HG02642 (cell line): Measurements from ENCODE around the gene AVPR1B.

Source experiments
- ATAC-seq: cut with Tn5 transposase; IDR thresholded peaks from one replicate; pipeline ENCODE4 v1.9.1; 2021; ENCODE audit warnings: mild to moderate bottlenecking; ENCODE audit not compliant: unreplicated experiment, poor library complexity

Gene AVPR1B

DNA sequence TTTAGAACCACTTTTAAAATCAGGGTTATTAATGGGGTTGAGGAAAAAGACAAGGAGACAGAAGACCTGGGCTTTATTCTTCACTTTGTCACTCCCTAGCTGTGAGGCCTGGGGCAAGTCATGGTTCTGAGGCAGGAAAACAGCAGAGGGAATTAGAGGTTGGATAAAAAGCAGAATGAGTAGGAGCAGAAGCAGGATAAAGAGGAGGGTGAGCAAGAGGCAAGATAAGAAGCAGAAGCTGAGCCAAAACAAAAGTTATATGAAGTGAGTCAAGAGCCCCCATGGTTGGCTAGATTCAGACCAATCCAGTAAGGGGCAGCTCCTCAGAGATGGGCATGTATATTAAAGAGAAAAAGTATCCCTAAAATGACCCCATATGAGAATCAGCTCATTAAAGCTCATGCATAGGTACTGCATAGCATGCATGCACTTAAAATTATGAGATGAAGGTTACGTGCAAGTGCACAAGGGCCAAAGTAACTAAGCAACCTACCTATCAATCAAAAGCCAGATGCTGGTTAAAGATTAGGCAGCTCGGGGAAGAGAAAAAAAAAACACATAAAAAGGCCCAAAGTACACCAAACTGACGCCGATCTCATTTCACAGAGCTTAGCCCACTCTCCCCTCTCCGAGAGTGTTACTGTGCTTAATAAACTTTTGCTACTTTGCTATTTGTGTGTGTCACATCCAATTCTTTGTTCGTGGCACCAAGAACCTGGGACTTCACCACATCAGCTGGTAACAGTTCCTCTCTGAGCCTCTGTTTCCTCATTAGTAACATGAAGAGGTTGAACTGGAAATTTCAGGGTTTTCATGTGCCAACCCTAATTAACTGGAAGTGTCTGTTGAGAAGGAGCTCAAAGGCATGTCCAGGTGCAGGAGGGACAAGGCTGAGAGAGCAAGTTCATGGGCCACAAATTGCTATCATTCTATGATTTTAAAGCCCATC is 2.2 kb downstream of the AVPR1B start:
- ATAC-seq: no peak

DNA sequence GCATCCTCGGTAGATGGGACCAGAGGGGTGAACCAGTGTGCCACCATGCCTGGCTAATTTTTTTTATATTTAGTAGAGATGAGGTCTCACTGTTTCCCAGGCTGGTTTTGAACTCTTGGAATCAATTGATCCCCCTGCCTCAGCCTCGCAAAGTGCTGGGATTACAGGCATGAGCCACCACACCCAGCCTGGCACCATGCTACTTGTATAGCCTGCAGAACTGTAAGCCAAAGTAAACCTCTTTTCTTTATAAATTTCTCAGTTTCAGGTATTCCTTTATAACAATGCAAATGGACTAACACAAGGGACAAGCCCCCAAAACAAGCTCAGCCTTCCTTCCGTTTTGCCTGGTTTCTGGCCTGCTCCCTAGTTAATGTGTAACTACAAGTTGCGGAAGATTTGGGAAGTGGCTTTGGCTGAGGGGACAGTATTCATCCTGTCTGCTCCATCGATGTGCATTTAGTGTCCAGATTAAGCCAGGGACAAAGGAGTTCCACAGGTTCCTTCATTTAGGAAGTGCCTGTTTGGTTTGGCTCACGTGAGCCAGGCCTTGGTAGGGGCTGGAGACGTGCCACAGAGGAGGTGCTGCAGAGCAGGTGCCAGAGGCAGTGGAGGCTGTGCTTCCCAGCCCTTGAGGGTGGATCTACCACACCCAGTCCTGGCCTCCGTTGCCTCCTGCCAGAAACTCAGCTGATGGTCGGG is 4.4 kb downstream of the AVPR1B start:
- no peak for ATAC-seq

DNA sequence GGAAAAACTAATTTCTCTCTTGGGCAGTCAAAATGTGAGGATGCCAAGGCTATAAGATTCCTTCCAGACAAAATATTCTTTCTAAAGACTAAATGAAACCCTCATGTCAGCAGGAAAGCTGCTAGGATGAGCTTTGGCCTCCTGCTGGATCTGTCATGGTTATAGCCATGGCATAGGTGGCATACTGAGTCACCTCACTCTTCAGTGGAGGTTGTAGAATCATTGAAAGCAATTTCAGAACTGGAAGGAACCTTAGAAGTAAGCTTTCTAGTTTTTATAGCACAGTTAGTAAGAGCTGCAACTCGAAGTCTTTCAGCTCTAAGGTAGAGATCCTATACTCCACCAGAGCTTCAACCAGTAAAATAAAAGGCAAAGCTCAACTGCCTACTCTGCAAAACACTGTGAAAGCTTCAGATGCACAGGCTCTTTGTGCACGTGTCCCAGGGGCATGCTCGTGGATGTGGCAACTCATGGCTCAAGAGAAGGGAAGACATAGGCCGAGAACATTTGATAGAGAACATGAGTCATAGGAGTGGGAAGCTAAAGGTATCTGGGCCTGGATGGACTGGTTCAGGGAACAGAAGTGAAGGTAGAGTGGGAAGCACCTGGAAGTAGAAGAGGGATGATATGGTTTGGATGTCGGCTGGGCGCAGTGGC is 5.8 kb downstream of the AVPR1B start:
- ATAC-seq: no peak

DNA sequence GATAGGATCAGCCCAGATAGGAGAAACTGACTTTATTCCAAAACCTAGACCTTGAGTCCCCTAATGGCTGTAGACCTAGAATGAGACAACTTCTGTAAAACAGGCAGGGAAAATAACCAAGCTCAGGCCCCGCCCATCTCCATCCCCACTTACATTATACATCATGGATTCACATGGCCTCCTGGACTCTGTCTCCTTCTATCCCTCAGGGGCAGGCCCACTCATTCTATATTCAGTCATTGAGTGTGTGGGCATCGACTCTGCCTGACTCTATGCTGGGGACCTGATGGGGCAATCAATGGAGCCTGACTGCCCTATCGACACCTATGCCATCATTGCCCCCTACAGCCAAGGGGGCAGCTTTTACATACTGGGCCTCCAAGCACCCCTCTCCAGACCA is 6.4 kb downstream of the AVPR1B start:
- no peak for ATAC-seq

DNA sequence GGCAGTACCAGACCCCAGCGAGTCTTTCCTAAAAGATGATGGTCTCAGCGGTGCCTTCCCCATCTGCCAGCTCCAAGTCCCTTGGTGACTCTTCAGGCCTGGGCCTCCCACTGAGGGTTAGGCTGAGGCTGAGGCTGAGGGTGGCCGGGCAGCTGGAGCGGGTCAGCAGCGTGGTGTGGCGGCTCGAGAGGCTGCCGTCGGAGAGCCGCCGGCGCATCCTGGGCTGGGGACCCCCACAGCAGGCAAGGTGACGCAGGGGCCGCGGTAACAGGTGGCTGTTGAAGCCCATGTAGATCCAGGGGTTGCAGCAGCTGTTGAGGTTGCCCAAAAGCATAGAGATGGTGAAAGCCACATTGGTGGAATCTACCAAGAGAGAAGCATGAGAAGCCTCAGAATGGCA is 7.0 kb downstream of the AVPR1B start:
- no peak for ATAC-seq

DNA sequence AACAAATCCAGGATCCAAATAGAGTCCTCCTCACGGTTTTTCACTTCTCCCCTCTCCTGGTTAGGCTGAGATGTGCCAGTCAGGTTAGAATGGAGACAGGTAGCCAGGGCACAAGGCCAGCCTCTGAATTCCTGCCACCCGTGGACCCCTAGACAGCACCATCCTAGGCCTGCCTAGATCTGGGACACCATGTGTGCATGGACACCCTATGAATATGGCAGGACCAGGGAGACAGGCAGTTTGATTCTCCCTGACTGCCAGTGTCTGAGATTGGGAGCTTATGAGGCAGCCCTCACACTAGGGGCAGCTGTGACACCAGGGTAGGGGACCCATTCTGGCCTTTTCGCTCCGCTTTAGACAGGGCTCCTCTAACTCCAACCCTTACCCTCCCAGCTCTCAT is 7.5 kb downstream of the AVPR1B start:
- no peak for ATAC-seq

DNA sequence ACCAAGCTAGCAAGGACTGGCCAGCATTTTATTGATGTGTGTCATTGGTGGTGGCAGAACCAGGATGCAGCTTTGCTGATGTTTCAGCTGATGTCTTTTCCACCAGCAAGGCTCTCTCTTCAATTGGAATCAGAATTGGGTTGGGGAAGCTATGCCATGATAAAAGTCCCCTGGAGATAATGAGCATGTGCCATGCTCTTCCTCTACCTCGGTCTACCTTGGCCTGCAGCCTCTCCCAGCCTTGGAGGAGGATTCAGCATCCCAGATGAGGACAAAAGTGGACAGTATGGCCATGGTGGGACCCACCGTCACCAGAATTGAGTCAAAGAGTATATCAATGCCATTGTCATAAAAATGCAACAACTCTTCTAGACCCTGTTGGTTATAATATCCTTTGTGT is 8.6 kb downstream of the AVPR1B start:
- ATAC-seq: no peak

DNA sequence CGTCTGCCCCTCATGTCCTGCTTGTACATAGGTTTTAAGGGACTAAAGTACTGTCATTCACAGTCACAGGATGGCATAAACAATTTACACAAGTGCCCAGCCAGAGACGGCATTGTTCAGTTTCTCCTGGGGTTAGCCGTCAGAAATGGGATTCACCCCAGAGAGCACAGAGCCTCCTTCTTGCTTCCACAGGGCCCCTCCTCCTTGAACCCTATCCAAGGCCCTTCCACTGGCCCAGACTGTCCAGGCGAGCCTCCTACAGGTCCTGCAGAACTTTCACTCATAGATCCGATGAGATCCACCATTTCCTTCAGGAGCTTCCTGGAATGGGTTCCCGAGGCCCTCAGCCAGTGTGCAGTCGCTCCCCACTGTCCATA is 10.0 kb downstream of the AVPR1B start:
- ATAC-seq: no peak

DNA sequence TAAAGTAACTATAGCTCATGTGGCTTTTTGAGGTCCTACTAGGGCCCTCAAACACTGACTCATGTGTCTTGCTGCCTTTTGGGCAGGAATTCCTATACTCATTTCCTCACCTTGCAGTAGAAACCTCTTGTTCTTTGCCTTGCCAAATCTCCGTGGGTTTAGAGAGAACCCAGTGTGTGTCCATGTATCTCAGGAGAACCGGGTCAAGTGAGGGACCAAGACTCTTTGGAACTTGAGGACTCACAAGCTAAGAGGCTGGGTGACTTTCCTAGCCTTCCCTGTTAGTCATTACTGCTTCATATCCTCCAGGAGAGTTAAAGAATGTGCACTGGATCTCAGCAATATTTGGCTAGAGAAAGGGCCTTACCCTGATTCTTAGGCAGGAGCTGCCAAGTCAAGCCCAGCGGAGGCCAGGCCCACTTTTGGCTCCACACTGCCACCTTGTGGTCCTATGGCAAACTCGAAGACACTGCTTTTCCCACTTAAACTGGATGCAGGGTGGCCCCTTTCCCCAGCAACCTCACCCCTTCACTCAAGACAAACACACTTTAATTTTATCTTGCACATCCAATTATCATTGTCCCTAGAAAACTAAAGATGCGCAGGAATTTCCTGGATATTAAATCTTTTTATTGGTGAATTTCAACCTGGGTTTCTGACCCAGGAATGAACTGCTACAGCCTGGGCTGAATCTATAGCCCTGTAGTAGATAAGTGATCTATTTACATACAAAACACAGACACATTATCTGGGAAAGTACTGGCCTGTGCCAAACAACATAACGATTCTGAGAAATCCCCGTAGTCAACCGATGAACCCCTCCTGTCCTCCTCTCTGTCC is 10.6 kb downstream of the AVPR1B start:
- ATAC-seq: peak; percentile 78

DNA sequence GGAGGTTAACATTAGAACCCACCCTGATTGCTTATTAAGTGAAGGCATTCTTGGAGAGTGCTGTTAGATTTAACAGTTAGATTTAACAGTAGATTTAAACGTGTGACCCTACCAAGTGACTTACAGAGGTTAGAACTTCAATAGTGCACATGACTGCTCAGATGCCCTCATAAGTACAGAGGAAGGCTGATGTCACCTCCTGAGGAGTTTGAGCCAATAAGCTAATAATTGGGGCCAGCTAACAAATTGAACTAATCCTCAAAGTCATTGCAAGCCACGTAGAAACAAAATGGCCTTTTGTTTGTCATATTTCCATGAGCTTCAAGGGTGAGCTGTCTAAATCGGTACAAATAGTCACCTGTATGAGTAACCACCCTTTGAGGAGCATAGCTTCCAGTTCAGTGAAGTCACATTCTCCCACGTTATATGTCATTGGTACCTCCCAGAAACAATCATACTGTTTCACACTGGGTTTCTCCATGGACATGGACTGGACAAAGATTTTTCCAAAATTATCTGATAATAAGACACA is 11.7 kb downstream of the AVPR1B start:
- no peak for ATAC-seq

DNA sequence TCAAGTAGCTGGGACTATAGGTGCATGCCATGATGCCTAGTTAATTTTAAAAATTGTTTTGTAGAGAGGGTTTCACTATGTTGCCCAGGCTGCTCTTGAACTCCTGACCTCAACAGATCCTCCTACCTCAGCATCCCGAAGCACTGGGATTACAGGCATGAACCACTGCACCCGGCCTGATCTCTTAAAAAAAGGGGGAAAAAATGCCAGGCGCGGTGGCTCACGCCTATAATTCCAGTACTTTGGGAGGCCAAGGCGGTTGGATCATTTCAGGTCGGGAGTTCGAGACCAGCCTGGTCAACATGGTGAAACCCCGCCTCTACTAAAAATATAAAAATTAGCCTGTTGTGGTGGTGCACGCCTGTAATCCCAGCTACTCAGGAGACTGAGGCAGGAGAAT is 13.2 kb downstream of the AVPR1B start:
- ATAC-seq: no peak

DNA sequence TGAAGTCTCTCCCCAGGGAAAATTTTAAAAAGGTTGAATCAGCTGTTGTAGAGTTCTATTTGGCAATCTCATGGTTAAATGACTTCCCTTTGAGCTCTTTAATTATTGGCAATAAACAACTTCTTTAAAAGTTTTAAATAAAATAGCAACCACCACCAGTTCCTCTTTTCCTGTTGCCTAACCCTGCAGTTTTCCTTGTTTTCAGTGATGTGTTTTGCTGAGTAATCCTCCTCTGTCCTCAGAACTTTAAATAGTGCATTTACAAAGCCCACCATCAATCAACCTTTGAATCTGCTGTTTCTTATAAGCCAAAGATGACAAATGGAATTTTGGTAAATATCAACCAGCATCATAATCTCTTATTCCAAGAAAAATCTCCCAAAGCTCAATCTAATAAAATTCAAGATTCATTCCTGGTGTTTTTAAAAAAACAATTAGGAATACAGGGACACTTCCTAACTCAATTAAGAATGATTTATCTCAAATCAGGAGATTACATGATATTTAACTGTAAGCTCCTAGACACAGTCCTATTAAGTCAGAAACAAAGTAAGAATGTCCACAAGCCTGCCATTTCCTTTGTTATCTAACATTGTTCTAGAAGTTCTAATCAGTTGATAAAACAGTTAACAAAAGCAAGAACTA is 14.8 kb downstream of the AVPR1B start:
- no peak for ATAC-seq

DNA sequence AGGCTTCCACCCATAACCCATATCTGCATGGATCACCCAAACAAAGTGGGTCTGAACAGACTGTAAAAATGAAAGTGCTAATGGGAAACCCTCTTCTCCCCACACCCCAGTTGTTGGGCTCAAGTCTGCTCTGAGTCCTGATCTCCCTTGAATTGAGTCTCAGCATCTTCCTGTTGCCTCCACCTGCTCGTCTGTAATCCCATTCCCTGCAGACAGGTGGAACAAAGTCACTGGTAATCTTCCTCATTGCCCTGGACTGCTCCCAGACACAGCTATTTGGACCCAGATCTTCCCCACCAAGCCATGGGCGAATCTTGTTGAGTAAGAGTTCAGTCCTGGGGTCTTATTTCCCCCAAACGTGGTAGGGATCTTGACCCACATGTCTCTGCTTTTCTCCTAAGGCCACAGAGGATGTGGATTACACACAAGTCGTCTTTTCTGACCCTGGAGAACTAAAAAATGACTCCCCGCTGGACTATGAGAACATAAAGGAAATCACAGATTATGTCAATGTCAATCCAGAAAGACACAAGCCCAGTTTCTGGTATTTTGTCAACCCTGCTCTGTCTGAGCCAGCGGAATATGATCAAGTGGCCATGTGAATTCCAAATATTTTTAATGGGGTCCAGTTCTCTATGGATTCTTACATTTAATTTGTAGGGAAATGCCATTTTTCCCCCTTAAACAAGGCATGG is 15.7 kb downstream of the AVPR1B start:
- no peak for ATAC-seq

DNA sequence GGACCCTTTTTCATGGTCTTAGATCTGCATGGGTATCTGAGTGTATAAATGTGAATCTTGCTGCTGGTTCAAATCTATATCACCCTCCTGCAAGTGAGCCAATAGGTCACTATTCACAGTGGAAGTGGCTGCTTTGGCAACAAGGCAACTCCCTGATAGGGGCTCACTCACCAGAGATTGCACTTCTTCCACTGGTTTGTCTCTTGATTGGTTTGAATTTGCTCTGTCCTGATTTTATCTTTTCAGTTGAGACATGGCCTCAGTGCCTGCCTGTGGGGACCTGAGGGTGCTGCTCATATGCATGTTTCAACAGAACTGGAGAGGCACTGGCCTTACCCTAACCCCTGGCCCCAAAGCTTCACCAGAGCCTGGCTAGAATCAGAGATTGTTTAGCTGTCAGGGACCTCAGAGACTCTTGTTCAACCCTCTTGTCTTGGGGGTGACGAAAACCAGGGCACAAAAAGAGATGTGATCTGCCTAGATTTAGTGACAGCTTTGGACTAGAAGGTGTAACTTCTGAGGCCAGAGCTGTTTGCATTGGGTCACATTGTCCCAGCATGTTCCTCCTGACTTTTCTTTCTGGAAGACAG is 16.9 kb downstream of the AVPR1B start:
- no peak for ATAC-seq

DNA sequence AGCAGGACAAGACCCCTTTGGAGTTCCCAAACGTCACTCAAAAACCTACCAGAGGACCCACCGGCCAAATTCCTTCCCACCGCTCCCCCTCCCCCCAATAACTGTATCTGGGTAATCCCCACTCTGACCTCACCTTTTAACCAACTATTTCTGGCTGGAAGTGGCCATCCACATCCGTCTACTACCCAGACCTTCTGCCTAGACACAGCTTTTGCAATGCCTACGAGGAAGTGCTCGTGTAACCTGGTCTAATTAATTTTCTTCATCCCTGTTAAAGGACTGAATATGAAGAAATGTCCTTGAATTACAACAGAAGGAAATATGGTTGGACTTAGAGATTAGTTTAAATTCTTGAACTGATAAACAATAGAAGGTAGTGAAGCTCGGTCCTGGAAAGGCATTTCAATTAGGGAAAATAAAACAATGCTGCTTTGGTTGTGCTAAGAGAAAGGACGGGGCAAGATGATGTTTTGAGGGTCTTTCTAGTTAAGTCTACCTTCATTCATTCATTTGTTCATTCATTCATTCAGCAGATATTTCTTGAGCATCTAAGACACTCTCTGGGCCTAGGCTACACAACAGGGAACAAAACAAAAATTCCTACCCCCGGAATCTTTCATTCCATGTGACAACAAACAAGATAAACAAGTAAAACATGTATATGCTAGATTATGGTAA is 18.8 kb downstream of the AVPR1B start:
- no peak for ATAC-seq

DNA sequence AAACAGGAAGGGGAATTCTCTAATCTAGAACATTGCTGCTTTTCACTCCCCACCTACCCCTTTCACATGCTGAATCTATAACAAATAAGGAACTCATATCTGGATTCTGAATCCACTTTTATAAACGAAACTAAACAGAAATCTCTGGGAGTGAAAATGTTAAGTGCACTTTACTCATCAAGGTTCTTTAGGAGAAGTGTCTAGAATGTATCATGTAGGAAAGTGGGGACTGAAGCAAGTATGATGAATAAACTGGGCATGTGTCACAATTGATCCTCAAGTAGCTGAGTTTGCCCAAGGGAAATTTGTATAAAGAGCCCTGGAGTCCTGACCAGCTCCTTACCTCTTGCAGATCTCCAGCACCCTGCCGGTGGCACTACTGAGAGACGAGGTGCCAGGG is 19.8 kb downstream of the AVPR1B start:
- ATAC-seq: no peak

DNA sequence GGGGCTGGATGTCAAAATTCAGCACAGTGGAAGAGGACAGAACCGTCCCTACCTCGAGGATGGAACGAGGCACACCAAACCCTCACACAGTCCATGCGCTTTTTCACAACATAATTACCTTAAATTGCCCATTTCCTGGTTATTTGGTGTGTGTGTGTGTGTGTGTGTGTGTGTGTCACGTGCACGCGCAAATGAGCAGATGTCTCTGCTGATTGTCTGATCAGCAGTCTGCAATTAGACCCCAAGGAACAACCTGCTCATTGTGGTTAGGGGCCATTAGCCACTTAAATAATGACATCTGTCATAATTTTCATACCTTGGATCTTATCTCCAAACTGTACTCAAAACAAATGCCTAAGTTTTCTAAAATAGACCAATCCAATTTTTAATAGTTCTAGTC is 23.2 kb downstream of the AVPR1B start:
- no peak for ATAC-seq

DNA sequence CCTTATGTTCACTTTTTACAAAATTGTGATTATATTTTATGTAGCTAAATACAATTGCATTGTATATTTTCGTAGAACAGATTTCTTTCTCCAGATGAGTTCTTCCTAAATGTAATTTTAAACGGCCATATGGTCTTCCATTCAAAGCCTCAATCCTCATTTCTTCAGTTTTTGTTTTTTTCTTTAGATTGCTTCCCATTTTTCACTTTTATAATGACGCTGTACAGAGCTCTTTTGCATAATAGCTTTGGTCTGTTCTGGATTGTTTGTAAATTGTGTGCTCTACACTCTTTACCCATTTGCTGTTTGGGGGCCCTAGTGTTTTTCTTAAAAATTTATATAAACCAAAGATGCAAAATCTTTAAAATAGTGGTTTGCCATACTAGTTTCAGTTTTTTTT is 27.8 kb downstream of the AVPR1B start:
- ATAC-seq: no peak
